ENCODE measurements around the gene SYT1.
"Not testable (repeated sequence)": the region's sequence is repeated elsewhere in the genome, so short reads cannot be mapped to it uniquely, and the experiment has no call there.

Gene SYT1

GRCh38 chr12:79156846-79157463 is 292.4 kb downstream of the SYT1 start:
- no peak for DNase-seq

- no peak for DNase-seq
These were observed 296.8 kb downstream of the SYT1 start for GRCh38 chr12:79161249-79161934.

- DNase-seq = no peak
These were observed 297.7 kb downstream of the SYT1 start for GRCh38 chr12:79162147-79162772.

- DNase-seq = no peak
These were observed 298.4 kb downstream of the SYT1 start for GRCh38 chr12:79162948-79163347.

- no peak for DNase-seq
These were observed 300.3 kb downstream of the SYT1 start for GRCh38 chr12:79164890-79165289.

GRCh38 chr12:79168687-79169086 is 304.1 kb downstream of the SYT1 start:
- DNase-seq = no peak

- DNase-seq = no peak
These were observed 310.1 kb downstream of the SYT1 start for GRCh38 chr12:79174626-79175025.

- DNase-seq = no peak
These were observed 318.4 kb downstream of the SYT1 start for GRCh38 chr12:79183003-79183402.

- no peak for DNase-seq
These were observed 319.4 kb downstream of the SYT1 start for GRCh38 chr12:79183926-79184325.

GRCh38 chr12:79186506-79186905 is 321.9 kb downstream of the SYT1 start:
- DNase-seq = no peak

GRCh38 chr12:79187032-79187431 is 322.5 kb downstream of the SYT1 start:
- no peak for DNase-seq

- DNase-seq = no peak
These were observed 326.8 kb downstream of the SYT1 start for GRCh38 chr12:79191391-79191790.

- DNase-seq = no peak
These were observed 330.0 kb downstream of the SYT1 start for GRCh38 chr12:79194595-79194994.

- DNase-seq = no peak
These were observed 334.6 kb downstream of the SYT1 start for GRCh38 chr12:79199166-79199565.

GRCh38 chr12:79200176-79200575 is 335.6 kb downstream of the SYT1 start:
- DNase-seq = no peak

- no peak for DNase-seq
These were observed 338.6 kb downstream of the SYT1 start for GRCh38 chr12:79203058-79203647.

- no peak for DNase-seq
These were observed 342.3 kb downstream of the SYT1 start for GRCh38 chr12:79206871-79207270.

GRCh38 chr12:79210403-79210802 is 345.8 kb downstream of the SYT1 start:
- DNase-seq = not testable (repeated sequence)

GRCh38 chr12:79217306-79217705 is 352.7 kb downstream of the SYT1 start:
- no peak for DNase-seq

- no peak for DNase-seq
These were observed 358.6 kb downstream of the SYT1 start for GRCh38 chr12:79223210-79223609.

- DNase-seq = no peak
These were observed 359.2 kb downstream of the SYT1 start for GRCh38 chr12:79223761-79224160.

GRCh38 chr12:79227091-79227490 is 362.5 kb downstream of the SYT1 start:
- no peak for DNase-seq

GRCh38 chr12:79227646-79228045 is 363.1 kb downstream of the SYT1 start:
- DNase-seq = no peak

GRCh38 chr12:79233341-79233781 is 368.8 kb downstream of the SYT1 start:
- no peak for DNase-seq

Measured in GF-D8 (cell line).